ACHN (cell line): ENCODE results near the gene TNFSF10.
"Not testable (repeated sequence)": the region's sequence is repeated elsewhere in the genome, so short reads cannot be mapped to it uniquely, and the experiment has no call there.

Source experiments
- DNase-seq: peaks from one replicate; pipeline ENCODE4 v3.0.0-alpha.2; 2015
- in situ Hi-C: cut with HindIII; loops from 2 replicates; pipeline ENCODE4 v1.10.0; 2017; ENCODE audit warnings: low sequenced_read_pairs, low pct_ligation_motif_present, low pct_unique_long_range_greater_than_20kb

TNFSF10 gene

GRCh38 chr3:172521837-172522726 is 1.1 kb downstream of the TNFSF10 start:
- DNase-seq, in situ Hi-C loops: not testable (repeated sequence)

- in situ Hi-C loops, result no loop called here
- peak; percentile 19 for DNase-seq
Measured at GRCh38 chr3:172520301-172520831, 2.9 kb downstream of the TNFSF10 start.

- no peak for DNase-seq
- in situ Hi-C loops, result no loop called here
Measured at GRCh38 chr3:172519740-172520139, 3.5 kb downstream of the TNFSF10 start.

GRCh38 chr3:172518929-172519640 is 4.1 kb downstream of the TNFSF10 start:
- in situ Hi-C loops, result no loop called here
- DNase-seq, result no peak

- in situ Hi-C loops, result no loop called here
- no peak for DNase-seq
Measured at GRCh38 chr3:172517859-172518466, 5.3 kb downstream of the TNFSF10 start.

GRCh38 chr3:172516318-172517214 is 6.7 kb downstream of the TNFSF10 start:
- DNase-seq, result no peak

GRCh38 chr3:172515130-172515918 is 7.9 kb downstream of the TNFSF10 start:
- DNase-seq, result no peak
- in situ Hi-C loops, result no loop called here

More at GRCh38 chr3:172516318-172517214, 6.7 kb downstream of the TNFSF10 start:
- in situ Hi-C loops, result no loop called here

GRCh38 chr3:172514678-172515077 is 8.6 kb downstream of the TNFSF10 start:
- in situ Hi-C loops, result no loop called here
- no peak for DNase-seq

GRCh38 chr3:172513488-172513887 is 9.7 kb downstream of the TNFSF10 start:
- in situ Hi-C loops, result no loop called here
- no peak for DNase-seq

- no peak for DNase-seq
- in situ Hi-C loops, result no loop called here
Measured at GRCh38 chr3:172511783-172512762, 11.2 kb downstream of the TNFSF10 start.

GRCh38 chr3:172506094-172506493 is 17.1 kb downstream of the TNFSF10 start:
- in situ Hi-C loops, result no loop called here

GRCh38 chr3:172501540-172501939 is 21.7 kb downstream of the TNFSF10 start:
- DNase-seq, result no peak
- in situ Hi-C loops, result no loop called here

More at GRCh38 chr3:172506094-172506493, 17.1 kb downstream of the TNFSF10 start:
- DNase-seq, result no peak

- DNase-seq, result peak; percentile 69
- in situ Hi-C loops, result not testable (repeated sequence)
Measured at GRCh38 chr3:172490198-172490669, 33.0 kb downstream of the TNFSF10 start.

- no peak for DNase-seq
- in situ Hi-C loops, result no loop called here
Measured at GRCh38 chr3:172478116-172478515, 45.1 kb downstream of the TNFSF10 start.

GRCh38 chr3:172476347-172476746 is 46.9 kb downstream of the TNFSF10 start:
- DNase-seq, result no peak
- in situ Hi-C loops, result no loop called here

GRCh38 chr3:172475703-172476102 is 47.5 kb downstream of the TNFSF10 start:
- DNase-seq, result no peak
- in situ Hi-C loops, result no loop called here
